OCI-LY7 (cell line): ENCODE results near the gene IFNL4. TPM values are rescaled to one million over a fixed set of nuclear protein-coding genes. Genes with fewer than 3 reads are reported as not detected.
A peak's percentile ranks its signal among the peaks of the same experiment; 100 is the strongest.

Source experiments
- BruUV-seq: library from RNA; stranded (reverse); fragments of 400-500 nt; replicated peaks from 2 replicates; lab custom pipeline; 2021; lab: Mats Ljungman, UMichigan
- CTCF ChIA-PET: fragments of 300-600 bp; sonication (Branson Sonifier 250); formaldehyde crosslinking; loops from one replicate; lab custom pipeline; 2022; ENCODE audit warnings: antibody characterized with exemption; ENCODE audit not compliant: unreplicated experiment; lab: Charles Lee
- POLR2A ChIA-PET: fragments of 300-600 bp; sonication (Branson Sonifier 250); formaldehyde crosslinking; loops from one replicate; lab custom pipeline; 2022; ENCODE audit warnings: antibody characterized with exemption; lab: Charles Lee
- DNase-seq: peaks from one replicate; pipeline ENCODE4 v3.0.0-alpha.2; 2015; ENCODE audit warnings: low spot score
- H2AFZ ChIP-seq: fragments of 200-600 bp; sonication (generic), shearing (Covaris generic); 2 replicates; pipeline ENCODE4 v1.6.1; 2014; ENCODE audit warnings: mild to moderate bottlenecking, antibody characterized with exemption, low read length, moderate library complexity
- H3K27ac ChIP-seq: fragments of 200-600 bp; sonication (generic); 2 replicates; pipeline ENCODE4 v1.5.1; 2014; ENCODE audit warnings: mixed run types, low read depth, mild to moderate bottlenecking, moderate library complexity, low read length, inconsistent platforms; ENCODE audit not compliant: poor library complexity, severe bottlenecking
- H3K36me3 ChIP-seq: fragments of 200-600 bp; sonication (generic); 2 replicates; pipeline ENCODE4 v1.6.1; 2014; ENCODE audit warnings: mild to moderate bottlenecking, antibody characterized with exemption, low read length, moderate library complexity, mixed read lengths; ENCODE audit not compliant: insufficient read depth
- H3K4me1 ChIP-seq: fragments of 200-600 bp; sonication (generic); 2 replicates; pipeline ENCODE4 v1.5.1; 2014; ENCODE audit warnings: mild to moderate bottlenecking, low read length; ENCODE audit not compliant: insufficient read depth, poor library complexity, severe bottlenecking
- H3K4me2 ChIP-seq: fragments of 200-600 bp; sonication (generic); 2 replicates; pipeline ENCODE4 v1.6.1; 2014; ENCODE audit warnings: mild to moderate bottlenecking, low read length
- H3K4me3 ChIP-seq: fragments of 200-600 bp; sonication (generic); 2 replicates; pipeline ENCODE4 v1.5.1; 2014; ENCODE audit warnings: mild to moderate bottlenecking, low read depth, low read length; ENCODE audit not compliant: poor library complexity, severe bottlenecking
- H3K79me2 ChIP-seq: fragments of 200-600 bp; sonication (generic); 2 replicates; pipeline ENCODE4 v1.6.1; 2016; ENCODE audit warnings: low read depth, mild to moderate bottlenecking, low read length, moderate library complexity, mixed read lengths; ENCODE audit not compliant: insufficient read depth
- H3K9me2 ChIP-seq: fragments of 200-600 bp; sonication (generic); 2 replicates; pipeline ENCODE4 v1.6.1; 2016; ENCODE audit warnings: mild to moderate bottlenecking, low read length, mixed read lengths; ENCODE audit not compliant: insufficient read depth
- H3K9me3 ChIP-seq: fragments of 200-600 bp; sonication (generic); 2 replicates; pipeline ENCODE4 v1.6.1; 2014; ENCODE audit warnings: mild to moderate bottlenecking, mixed run types, low read length, mixed read lengths
- H4K20me1 ChIP-seq: fragments of 200-600 bp; sonication (generic); 2 replicates; pipeline ENCODE4 v1.6.1; 2014; ENCODE audit warnings: mild to moderate bottlenecking, antibody characterized with exemption, low read length, moderate library complexity, mixed read lengths; ENCODE audit not compliant: insufficient read depth
- EZH2phosphoT487 ChIP-seq: fragments of 200-600 bp; sonication (generic); IDR thresholded peaks from 2 replicates; pipeline ENCODE4 v1.6.1; 2018; ENCODE audit warnings: low read depth, borderline replicate concordance, mild to moderate bottlenecking, mixed run types, antibody characterized with exemption, low read length, moderate library complexity, mixed read lengths
- intact Hi-C: fragments of 100-400 bp; cut with micrococcal nuclease; formaldehyde crosslinking; loops from one replicate; pipeline ENCODE4 v1.10.0; 2022; ENCODE audit not compliant: unreplicated experiment
- total RNA-seq, 2 experiments: library from RNA; depleted of rRNA in 1 of 2; stranded (reverse); fragments of >200 nt in 1 of 2; shearing (Covaris generic) in 1 of 2; gene quantifications; 2 replicates each; pipeline ENCODE4 v1.2.3, GENCODE V29; 2014 to 2022
- TF ChIP-seq, protein P1 (sequence below): fragments of 200-600 bp; sonication (generic); conservative IDR thresholded peaks from 2 replicates; pipeline ENCODE4 v1.5.1; 2014; ENCODE audit warnings: mild to moderate bottlenecking, antibody characterized with exemption, low read length, moderate library complexity, mixed read lengths

The IFNL4 gene
- total RNA-seq, 2 experiments from 2014 or later, result not detected

DNA sequence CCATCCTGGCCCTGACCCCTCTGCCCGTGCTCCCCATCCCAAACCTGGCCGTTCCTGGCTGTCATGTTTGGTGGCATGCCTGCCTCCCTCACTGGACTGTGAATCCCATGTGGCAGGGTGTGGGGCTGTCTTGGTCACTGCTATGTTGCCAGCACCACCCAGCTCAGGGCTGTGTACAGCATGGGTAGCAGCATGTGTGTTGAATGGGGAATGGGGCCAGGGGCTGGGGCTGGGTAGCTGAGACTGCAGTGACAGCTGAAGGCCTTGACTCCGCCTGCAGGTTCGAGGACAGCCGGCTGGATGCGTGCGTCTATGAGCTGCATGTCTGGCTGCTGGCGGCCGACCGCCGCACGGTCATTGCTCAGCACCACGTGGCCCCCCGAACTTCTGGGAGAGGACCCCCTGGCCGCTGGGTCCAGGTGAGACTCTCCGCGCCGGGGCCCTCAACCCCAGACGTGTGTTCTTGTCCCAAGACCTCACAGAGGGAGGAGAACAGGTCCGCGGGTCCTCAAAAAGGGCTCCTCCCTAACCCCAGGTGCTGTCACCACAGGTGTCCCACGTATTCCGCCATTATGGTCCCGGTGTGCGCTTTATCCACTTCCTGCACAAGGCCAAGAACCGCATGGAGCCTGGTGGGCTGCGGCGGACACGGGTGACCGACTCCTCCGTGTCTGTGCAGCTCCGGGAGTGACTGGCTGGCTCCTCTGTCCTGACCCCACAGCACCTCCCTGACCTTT, 48.4 kb downstream of the IFNL4 start:
- TF ChIP-seq, protein P1, sequence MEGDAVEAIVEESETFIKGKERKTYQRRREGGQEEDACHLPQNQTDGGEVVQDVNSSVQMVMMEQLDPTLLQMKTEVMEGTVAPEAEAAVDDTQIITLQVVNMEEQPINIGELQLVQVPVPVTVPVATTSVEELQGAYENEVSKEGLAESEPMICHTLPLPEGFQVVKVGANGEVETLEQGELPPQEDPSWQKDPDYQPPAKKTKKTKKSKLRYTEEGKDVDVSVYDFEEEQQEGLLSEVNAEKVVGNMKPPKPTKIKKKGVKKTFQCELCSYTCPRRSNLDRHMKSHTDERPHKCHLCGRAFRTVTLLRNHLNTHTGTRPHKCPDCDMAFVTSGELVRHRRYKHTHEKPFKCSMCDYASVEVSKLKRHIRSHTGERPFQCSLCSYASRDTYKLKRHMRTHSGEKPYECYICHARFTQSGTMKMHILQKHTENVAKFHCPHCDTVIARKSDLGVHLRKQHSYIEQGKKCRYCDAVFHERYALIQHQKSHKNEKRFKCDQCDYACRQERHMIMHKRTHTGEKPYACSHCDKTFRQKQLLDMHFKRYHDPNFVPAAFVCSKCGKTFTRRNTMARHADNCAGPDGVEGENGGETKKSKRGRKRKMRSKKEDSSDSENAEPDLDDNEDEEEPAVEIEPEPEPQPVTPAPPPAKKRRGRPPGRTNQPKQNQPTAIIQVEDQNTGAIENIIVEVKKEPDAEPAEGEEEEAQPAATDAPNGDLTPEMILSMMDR, result no peak
- TF ChIP-seq EZH2phosphoT487, result no peak
- Histone ChIP-seq H2AFZ (no peak overlapping the region), H3K9me2 (no peaks in the 10 kb centered on the region), H3K4me3 (no peak overlapping the region), H3K27ac (no peak overlapping the region), H3K4me2 (no peak overlapping the region), H4K20me1 (no peaks in the 10 kb centered on the region), H3K36me3 (no peaks in the 10 kb centered on the region), H3K4me1 (no peaks in the 10 kb centered on the region), H3K79me2 (no peaks in the 10 kb centered on the region), H3K9me3 (no peaks in the 10 kb centered on the region)
- intact Hi-C loops, result no loop called here
- BruUV-seq, result no TSS peak
- ChIA-PET POLR2A (no interaction called here), CTCF (no interaction called here)
- no peak for DNase-seq

DNA sequence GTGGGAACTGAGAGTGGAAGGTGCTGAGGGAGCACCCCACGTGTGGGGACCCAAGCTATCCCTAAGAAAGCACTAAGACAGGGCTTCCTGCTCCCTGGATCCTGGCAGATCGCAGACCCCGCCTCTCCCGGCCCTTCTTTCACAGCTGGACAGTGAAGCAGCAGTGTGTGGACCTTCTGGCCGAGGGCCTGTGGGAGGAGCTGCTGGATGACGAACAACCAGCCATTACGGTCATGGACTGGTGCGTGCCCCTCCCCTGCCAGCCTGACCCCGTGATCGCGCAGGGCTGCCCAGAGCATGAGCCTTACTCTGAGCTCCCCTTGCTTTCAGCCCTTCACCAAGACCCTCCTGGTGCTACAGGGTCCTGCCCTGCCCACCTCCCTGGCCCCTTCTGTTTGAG, 49.6 kb downstream of the IFNL4 start:
- BruUV-seq, result no TSS peak
- H3K27ac ChIP-seq, result no peak overlapping the region
- CTCF ChIA-PET, result no interaction called here
- no peak overlapping the region for H3K4me3 ChIP-seq
- no peaks in the 10 kb centered on the region for H4K20me1 ChIP-seq
- TF ChIP-seq EZH2phosphoT487, result no peak
- TF ChIP-seq, protein P1, result no peak
- DNase-seq, result no peak
- no peaks in the 10 kb centered on the region for H3K79me2 ChIP-seq
- H2AFZ ChIP-seq, result no peak overlapping the region
- H3K4me2 ChIP-seq, result no peak overlapping the region
- H3K4me1 ChIP-seq, result no peaks in the 10 kb centered on the region
- POLR2A ChIA-PET, result interaction anchor here (0.7 kb wide), 1 partner anchor 239 kb away, joined by 6 read pairs; no protein-coding TSS in a partner anchor
- H3K36me3 ChIP-seq, result no peaks in the 10 kb centered on the region
- intact Hi-C loops, result no loop called here
- no peaks in the 10 kb centered on the region for H3K9me3 ChIP-seq
- no peaks in the 10 kb centered on the region for H3K9me2 ChIP-seq

DNA sequence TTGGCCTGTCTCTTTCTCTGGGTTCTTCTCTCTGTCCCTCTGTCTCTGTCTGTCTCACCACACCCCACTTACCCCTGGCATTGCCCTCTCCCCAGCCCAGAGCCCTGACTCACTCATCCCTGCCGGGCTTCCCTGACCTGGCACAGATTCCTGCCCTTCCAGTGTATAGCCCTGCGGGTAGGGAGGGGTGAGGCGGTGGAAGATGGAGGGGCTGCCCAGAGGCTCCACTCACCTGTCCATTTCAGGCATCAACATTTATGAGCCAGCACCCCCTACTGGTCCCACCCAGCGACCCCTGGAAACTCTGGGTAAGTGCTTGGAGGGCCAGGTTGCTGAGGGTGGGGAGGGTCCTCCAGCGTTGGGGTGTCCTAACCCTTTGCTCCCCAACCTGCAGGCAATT, 50.8 kb downstream of the IFNL4 start:
- DNase-seq, result no peak
- ChIA-PET POLR2A (no interaction called here), CTCF (no interaction called here)
- Histone ChIP-seq H3K9me3 (no peaks in the 10 kb centered on the region), H3K4me3 (no peak overlapping the region), H3K9me2 (no peaks in the 10 kb centered on the region), H3K4me1 (no peaks in the 10 kb centered on the region), H2AFZ (no peak overlapping the region), H4K20me1 (no peaks in the 10 kb centered on the region), H3K4me2 (no peak overlapping the region), H3K27ac (no peak overlapping the region), H3K36me3 (no peaks in the 10 kb centered on the region), H3K79me2 (no peaks in the 10 kb centered on the region)
- intact Hi-C loops, result no loop called here
- no peak for TF ChIP-seq EZH2phosphoT487
- TF ChIP-seq, protein P1, result peak; percentile 40
- BruUV-seq, result no TSS peak
